ENCODE measurements around the gene PRICKLE2.

GRCh38 chr3:64108231-64108630 is 117.0 kb downstream of the PRICKLE2 start:
- TF ChIP-seq CTCF (IDR thresholded peaks at IDR 0.05), result no peak
- no peak for TF ChIP-seq POLR2AphosphoS5 (IDR thresholded peaks at IDR 0.05; ENCODE audit: low read depth, low read length)
- no peak for TF ChIP-seq SIN3A (IDR thresholded peaks at IDR 0.05; ENCODE audit: borderline replicate concordance, insufficient read depth, low read depth, low read length)
- no peak for TF ChIP-seq TCF7L2 (IDR thresholded peaks at IDR 0.05; ENCODE audit: low read depth, low read length)
